Natural killer cell (primary cell): ENCODE data around the gene ACTR1B. TPM values are rescaled to one million over a fixed set of nuclear protein-coding genes. Genes with fewer than 3 reads are reported as not detected.
A peak's percentile ranks its signal among the peaks of the same experiment; 100 is the strongest.

ENCODE experiments used
- ATAC-seq, 3 donors: fragments of 150-1000 bp in 2 of 3; fragments of 200-7000 bp in 1 of 3; cut with Tn5 transposase; 1 replicate in 1 of 3; 2 replicates in 2 of 3; pipeline ENCODE4 v1.10.0; 2021; ENCODE audit warnings: mild to moderate bottlenecking in 2 of 3, moderate library complexity in 2 of 3
- DNase-seq, 2 donors: peaks; one replicate each; pipeline versions ENCODE4 v3.0.0 to v3.0.0-alpha.2; 2013 to 2021; ENCODE audit warnings: mixed read lengths in 1 of 2
- H3K27ac ChIP-seq: one replicate; pipeline ENCODE4 v1.5.1; 2013; ENCODE audit warnings: mild to moderate bottlenecking, low read length
- H3K27me3 ChIP-seq: one replicate; pipeline ENCODE4 v1.6.1; 2013; ENCODE audit warnings: low read length; ENCODE audit not compliant: control insufficient read depth, insufficient read depth
- H3K36me3 ChIP-seq: one replicate; pipeline ENCODE4 v1.6.1; 2013; ENCODE audit warnings: low read length; ENCODE audit not compliant: control insufficient read depth, insufficient read depth
- H3K4me1 ChIP-seq: one replicate; pipeline ENCODE4 v1.6.1; 2013; ENCODE audit warnings: low read length; ENCODE audit not compliant: control insufficient read depth, insufficient read depth
- H3K4me3 ChIP-seq: one replicate; pipeline ENCODE4 v1.5.1; 2013; ENCODE audit warnings: low read length
- H3K9me3 ChIP-seq: one replicate; pipeline ENCODE4 v1.6.1; 2013; ENCODE audit warnings: low read length; ENCODE audit not compliant: control insufficient read depth, insufficient read depth
- H3K27ac Mint-ChIP-seq, 2 donors: one replicate each; pipeline ENCODE4 v1.8.0; 2022; ENCODE audit warnings: mild to moderate bottlenecking in 2 of 2, mixed read lengths in 2 of 2, moderate library complexity in 1 of 2
- H3K27me3 Mint-ChIP-seq, 2 donors: one replicate each; pipeline ENCODE4 v1.8.0; 2022; ENCODE audit warnings: low read depth in 2 of 2, mixed read lengths in 2 of 2
- H3K36me3 Mint-ChIP-seq: one replicate; pipeline ENCODE4 v1.8.0; 2022; ENCODE audit warnings: mixed read lengths
- H3K4me1 Mint-ChIP-seq, 2 donors: one replicate each; pipeline ENCODE4 v1.8.0; 2022; ENCODE audit warnings: mixed read lengths in 2 of 2
- H3K4me3 Mint-ChIP-seq: one replicate; pipeline ENCODE4 v1.8.0; 2022; ENCODE audit warnings: mild to moderate bottlenecking, moderate library complexity, mixed read lengths
- H3K9me3 Mint-ChIP-seq, 2 donors: one replicate each; pipeline ENCODE4 v1.8.0; 2022; ENCODE audit warnings: mixed read lengths in 2 of 2
- WGBS: methylation state at CpG from one replicate; pipeline ENCODE4 v1.1.7; 2013; ENCODE audit warnings: missing lambda C conversion rate; ENCODE audit not compliant: insufficient coverage; 5-methylcytosine and 5-hydroxymethylcytosine counted together
- intact Hi-C: fragments of 100-400 bp; cut with micrococcal nuclease; formaldehyde crosslinking; loops from one replicate; pipeline ENCODE4 v1.14.2; 2022
- total RNA-seq, 4 donors: library from RNA; stranded (reverse); fragments of 120-200 nt in 1 of 4; gene quantifications; one replicate each; pipeline versions ENCODE4 v1.2.3 to v1.2.4, GENCODE V29; 2013 to 2022
- TF ChIP-seq, protein P1 (sequence below): fragments of 200-600 bp; IDR thresholded peaks from one replicate; pipeline ENCODE4 v1.8.0; 2022; ENCODE audit warnings: antibody characterized with exemption

The ACTR1B gene
- total RNA-seq, 3 donors from 2014 or later (not counting 1 experiment from before 2014, with no cell fraction given) = 71.6 to 81.1 (median 73.1) TPM

- WGBS = 87% methylated on average over 6 of the region's 6 CpGs
- DNase-seq (no peak), ATAC-seq (no peak)
- no peak within 1 kb of the TSS for H3K4me3 ChIP-seq
- intact Hi-C loops = no loop called here
- Mint-ChIP-seq H3K27ac (no peak within 1 kb of the TSS), H3K27me3 (peaks cover 0 to 8% of the 10 kb centered on the region in 2 donors), H3K4me3 (no peak within 1 kb of the TSS), H3K36me3 (no peaks in the 10 kb centered on the region), H3K4me1 (no peaks in the 10 kb centered on the region), H3K9me3 (no peaks in the 10 kb centered on the region)
- no peaks in the 10 kb centered on the region for H3K27me3 ChIP-seq
- TF ChIP-seq, protein P1, sequence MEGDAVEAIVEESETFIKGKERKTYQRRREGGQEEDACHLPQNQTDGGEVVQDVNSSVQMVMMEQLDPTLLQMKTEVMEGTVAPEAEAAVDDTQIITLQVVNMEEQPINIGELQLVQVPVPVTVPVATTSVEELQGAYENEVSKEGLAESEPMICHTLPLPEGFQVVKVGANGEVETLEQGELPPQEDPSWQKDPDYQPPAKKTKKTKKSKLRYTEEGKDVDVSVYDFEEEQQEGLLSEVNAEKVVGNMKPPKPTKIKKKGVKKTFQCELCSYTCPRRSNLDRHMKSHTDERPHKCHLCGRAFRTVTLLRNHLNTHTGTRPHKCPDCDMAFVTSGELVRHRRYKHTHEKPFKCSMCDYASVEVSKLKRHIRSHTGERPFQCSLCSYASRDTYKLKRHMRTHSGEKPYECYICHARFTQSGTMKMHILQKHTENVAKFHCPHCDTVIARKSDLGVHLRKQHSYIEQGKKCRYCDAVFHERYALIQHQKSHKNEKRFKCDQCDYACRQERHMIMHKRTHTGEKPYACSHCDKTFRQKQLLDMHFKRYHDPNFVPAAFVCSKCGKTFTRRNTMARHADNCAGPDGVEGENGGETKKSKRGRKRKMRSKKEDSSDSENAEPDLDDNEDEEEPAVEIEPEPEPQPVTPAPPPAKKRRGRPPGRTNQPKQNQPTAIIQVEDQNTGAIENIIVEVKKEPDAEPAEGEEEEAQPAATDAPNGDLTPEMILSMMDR = no peak
- H3K36me3 ChIP-seq = no peaks in the 10 kb centered on the region
- H3K9me3 ChIP-seq = no peaks in the 10 kb centered on the region
- H3K27ac ChIP-seq = no peak within 1 kb of the TSS
- peaks cover 6% of the 10 kb centered on the region for H3K4me1 ChIP-seq
Measured at GRCh38 chr2:97669448-97669847, 5.6 kb upstream of the ACTR1B start, which contains the start of gene C2orf92. C2orf92 (plus strand) TSS chr2:97669713; CDS start chr2:97669789, 76 bp downstream.

- Mint-ChIP-seq H3K36me3 (no peaks in the 10 kb centered on the region), H3K27me3 (no peaks in the 10 kb centered on the region), H3K4me3 (peak overlapping the region; percentile 93), H3K27ac (peak overlapping the region; percentile 95 to 97), H3K4me1 (peaks cover 29 to 34% of the 10 kb centered on the region in 2 donors), H3K9me3 (no peaks in the 10 kb centered on the region)
- intact Hi-C loops = loop anchor here (2.0 to 5.0 kb wide), 3 partner anchors 32 to 83 kb away; partner anchors contain the start of gene ZAP70
- H3K9me3 ChIP-seq = no peaks in the 10 kb centered on the region
- 11% methylated on average over 21 of the region's 21 CpGs for WGBS
- H3K36me3 ChIP-seq = peaks cover 7% of the 10 kb centered on the region
- H3K4me3 ChIP-seq = peak overlapping the region; percentile 93
- no peak for DNase-seq
- H3K27ac ChIP-seq = peak overlapping the region; percentile 99
- H3K27me3 ChIP-seq = no peaks in the 10 kb centered on the region
- ATAC-seq = no peak
- peaks cover 36% of the 10 kb centered on the region for H3K4me1 ChIP-seq
- TF ChIP-seq, protein P1 = peak; percentile 37
Measured at GRCh38 chr2:97664636-97664970, 759 bp upstream of the ACTR1B start.

DNA sequence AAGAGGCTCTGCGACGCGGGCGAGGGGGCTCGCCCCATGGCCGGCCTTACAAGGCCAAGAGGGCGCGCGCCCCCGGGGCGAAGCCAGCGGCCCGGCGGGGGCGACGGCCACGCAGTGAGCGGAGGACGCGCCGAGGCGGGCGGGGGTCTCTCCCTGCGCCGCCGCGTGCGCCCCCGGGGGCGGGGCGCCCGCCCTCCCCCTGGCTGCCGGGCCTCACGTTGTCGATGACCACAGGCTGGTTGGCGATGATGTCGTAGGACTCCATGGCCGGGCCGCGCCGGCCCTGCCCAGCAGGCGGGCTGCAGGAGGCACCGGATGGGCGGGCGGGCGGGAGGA, 250 bp downstream of the ACTR1B start:
- peak overlapping the region; percentile 93 for H3K4me3 Mint-ChIP-seq
- ATAC-seq (no peak), DNase-seq (no peak)
- no peaks in the 10 kb centered on the region for H3K27me3 ChIP-seq
- no peaks in the 10 kb centered on the region for H3K27me3 Mint-ChIP-seq
- no peaks in the 10 kb centered on the region for H3K9me3 ChIP-seq
- H3K27ac Mint-ChIP-seq = peak overlapping the region; percentile 95 to 97
- intact Hi-C loops = loop anchor here (5.0 kb wide), 2 partner anchors 49 to 84 kb away; partner anchors contain the start of gene ZAP70
- peaks cover 15% of the 10 kb centered on the region for H3K36me3 ChIP-seq
- H3K4me1 ChIP-seq = peaks cover 36% of the 10 kb centered on the region
- peak overlapping the region; percentile 63 for H3K4me3 ChIP-seq
- peaks cover 29 to 34% of the 10 kb centered on the region in 2 donors for H3K4me1 Mint-ChIP-seq
- H3K27ac ChIP-seq = peak overlapping the region; percentile 99
- TF ChIP-seq, protein P1 = no peak
- H3K36me3 Mint-ChIP-seq = no peaks in the 10 kb centered on the region
- no peaks in the 10 kb centered on the region for H3K9me3 Mint-ChIP-seq
- WGBS = under 1% methylated on average over 46 of the region's 46 CpGs
